Left ventricle myocardium inferior (tissue), 1 donor: ENCODE data around the gene SYNDIG1. TPM values are rescaled to one million over a fixed set of nuclear protein-coding genes. Genes with fewer than 3 reads are reported as not detected.
"Not testable (repeated sequence)": the region's sequence is repeated elsewhere in the genome, so short reads cannot be mapped to it uniquely, and the experiment has no call there.

Experiments used
- DNase-seq: peaks from one replicate; pipeline ENCODE4 v3.0.0-alpha.2; 2020
- H3K27ac ChIP-seq: fragments of 200-600 bp; replicated peaks from 2 replicates; pipeline ENCODE4 v1.8.0; 2021
- H3K27me3 ChIP-seq: fragments of 200-600 bp; 2 replicates; pipeline ENCODE4 v1.8.0; 2021; ENCODE audit warnings: low read depth
- H3K36me3 ChIP-seq: fragments of 200-600 bp; 2 replicates; pipeline ENCODE4 v1.8.0; 2021
- H3K4me1 ChIP-seq: fragments of 200-600 bp; 2 replicates; pipeline ENCODE4 v1.8.0; 2021
- H3K4me3 ChIP-seq: fragments of 200-600 bp; 2 replicates; pipeline ENCODE4 v1.8.0; 2021; ENCODE audit warnings: mild to moderate bottlenecking, moderate library complexity
- H3K9me3 ChIP-seq: fragments of 200-600 bp; replicated peaks from 2 replicates; pipeline ENCODE4 v1.8.0; 2021
- CTCF ChIP-seq: fragments of 200-600 bp; IDR thresholded peaks from 2 replicates; pipeline ENCODE4 v1.8.0; 2021; ENCODE audit warnings: antibody characterized with exemption, mild to moderate bottlenecking, borderline replicate concordance
- intact Hi-C: fragments of 100-400 bp; cut with micrococcal nuclease; formaldehyde crosslinking; loops from one replicate; pipeline ENCODE4 v1.11.0; 2022
- total RNA-seq: library from RNA; stranded (reverse); fragmentation: NEBNext Ultra II Directional; extraction: Animal tissue kit (Norgen Biotek cat#: 25700); gene quantifications from one replicate; pipeline ENCODE4 v1.2.1, GENCODE V29; 2021
- donor health status: DM: no; HTN: yes; CAD: no; lungs with severe emphysema.

SYNDIG1 gene
- total RNA-seq, 1 donor from 2014 or later, result 21.4 TPM

GRCh38 chr20:24617757-24618450 is 148.5 kb downstream of the SYNDIG1 start:
- DNase-seq, result no peak
- Histone ChIP-seq H3K27me3 (peaks cover 9% of the 10 kb centered on the region), H3K4me1 (peaks cover 20% of the 10 kb centered on the region), H3K27ac (no peak overlapping the region), H3K9me3 (no peaks in the 10 kb centered on the region), H3K36me3 (no peaks in the 10 kb centered on the region), H3K4me3 (no peak overlapping the region)
- TF ChIP-seq CTCF, result no peak
- intact Hi-C loops, result no loop called here

- DNase-seq, result no peak
- TF ChIP-seq CTCF, result no peak
- Histone ChIP-seq H3K27ac (no peak overlapping the region), H3K4me3 (no peak overlapping the region), H3K4me1 (peaks cover 13% of the 10 kb centered on the region), H3K36me3 (no peaks in the 10 kb centered on the region), H3K9me3 (no peaks in the 10 kb centered on the region), H3K27me3 (peaks cover 5% of the 10 kb centered on the region)
- intact Hi-C loops, result no loop called here
Observed at GRCh38 chr20:24618739-24619138, 149.3 kb downstream of the SYNDIG1 start.

- no peak overlapping the region for H3K27ac ChIP-seq
- no peak for TF ChIP-seq CTCF
- H3K36me3 ChIP-seq, result no peaks in the 10 kb centered on the region
- DNase-seq, result no peak
- intact Hi-C loops, result no loop called here
- no peak overlapping the region for H3K4me3 ChIP-seq
- no peaks in the 10 kb centered on the region for H3K9me3 ChIP-seq
- peaks cover 13% of the 10 kb centered on the region for H3K4me1 ChIP-seq
- H3K27me3 ChIP-seq, result peaks cover 5% of the 10 kb centered on the region
Observed at GRCh38 chr20:24619212-24619611, 149.8 kb downstream of the SYNDIG1 start.

GRCh38 chr20:24620937-24621519 is 151.6 kb downstream of the SYNDIG1 start:
- H3K4me1 ChIP-seq, result peaks cover 13% of the 10 kb centered on the region
- intact Hi-C loops, result no loop called here
- H3K4me3 ChIP-seq, result no peak overlapping the region
- H3K36me3 ChIP-seq, result no peaks in the 10 kb centered on the region
- no peaks in the 10 kb centered on the region for H3K9me3 ChIP-seq
- TF ChIP-seq CTCF, result no peak
- H3K27ac ChIP-seq, result no peak overlapping the region
- no peaks in the 10 kb centered on the region for H3K27me3 ChIP-seq
- no peak for DNase-seq

GRCh38 chr20:24622856-24623255 is 153.4 kb downstream of the SYNDIG1 start:
- DNase-seq, result no peak
- intact Hi-C loops, result no loop called here

GRCh38 chr20:24626141-24626540 is 156.7 kb downstream of the SYNDIG1 start:
- H3K9me3 ChIP-seq, H3K27ac ChIP-seq, H3K27me3 ChIP-seq, DNase-seq, intact Hi-C loops, H3K4me3 ChIP-seq, H3K36me3 ChIP-seq: not testable (repeated sequence)
- H3K4me1 ChIP-seq, result peaks cover 17% of the 10 kb centered on the region

More at GRCh38 chr20:24622856-24623255, 153.4 kb downstream of the SYNDIG1 start:
- no peak for TF ChIP-seq CTCF
- Histone ChIP-seq H3K4me3 (no peak overlapping the region), H3K27ac (no peak overlapping the region), H3K9me3 (no peaks in the 10 kb centered on the region), H3K4me1 (peaks cover 13% of the 10 kb centered on the region), H3K27me3 (no peaks in the 10 kb centered on the region), H3K36me3 (no peaks in the 10 kb centered on the region)
